Kidney (tissue), 14 donors: ENCODE results near the gene ADARB2. TPM values are rescaled to one million over a fixed set of nuclear protein-coding genes. Genes with fewer than 3 reads are reported as not detected.

ENCODE experiments used
- DNase-seq, 5 donors: peaks; one replicate each; pipeline ENCODE4 v3.0.0-alpha.2; 2013 to 2020
- FAIRE-seq: peaks from 2 replicates; lab custom pipeline; 2012; peaks lifted over from hg19 to GRCh38; lab: Jason Lieb, UNC
- H3K27ac ChIP-seq, 2 donors: one replicate each; pipeline ENCODE4 v1.7.0; 2013; ENCODE audit warnings: low read depth in 2 of 2, low read length in 2 of 2, inconsistent platforms in 1 of 2
- H3K27me3 ChIP-seq: one replicate; pipeline ENCODE4 v1.7.1; 2013; ENCODE audit warnings: low read length, inconsistent platforms; ENCODE audit not compliant: control insufficient read depth, insufficient read depth
- H3K36me3 ChIP-seq, 3 donors: one replicate each; pipeline versions ENCODE4 v1.7.0 to v1.7.1; 2013; ENCODE audit warnings: low read length in 3 of 3, control low read depth in 1 of 3, inconsistent platforms in 1 of 3; ENCODE audit not compliant: insufficient read depth in 3 of 3, control insufficient read depth in 2 of 3
- H3K4me1 ChIP-seq, 3 donors: one replicate each; pipeline versions ENCODE4 v1.7.0 to v1.7.1; 2013; ENCODE audit warnings: low read length in 3 of 3, inconsistent platforms in 1 of 3, low read depth in 1 of 3; ENCODE audit not compliant: control insufficient read depth in 2 of 3, insufficient read depth in 2 of 3
- H3K4me3 ChIP-seq, 3 donors: one replicate each; pipeline versions ENCODE4 v1.7.0 to v1.8.1; 2013; ENCODE audit warnings: low read length in 3 of 3, control low read depth in 1 of 3, inconsistent platforms in 1 of 3
- H3K9ac ChIP-seq, 3 donors: one replicate each; pipeline versions ENCODE4 v1.7.0 to v1.7.1; 2013; ENCODE audit warnings: low read length in 3 of 3, control low read depth in 1 of 3, inconsistent platforms in 1 of 3
- H3K9me3 ChIP-seq, 3 donors: one replicate each; pipeline versions ENCODE4 v1.7.0 to v1.7.1; 2013; ENCODE audit warnings: low read length in 3 of 3, control low read depth in 1 of 3, inconsistent platforms in 1 of 3; ENCODE audit not compliant: control insufficient read depth in 2 of 3, insufficient read depth in 1 of 3
- CTCF ChIP-seq: IDR thresholded peaks from 3 replicates; pipeline ENCODE4 v1.5.1; 2012; ENCODE audit warnings: mild to moderate bottlenecking, moderate library complexity, borderline replicate concordance; ENCODE audit not compliant: insufficient read depth; ENCODE audit errors: extremely low read depth
- intact Hi-C: fragments of 100-400 bp; cut with DNase I; formaldehyde crosslinking; loops from one replicate; pipeline ENCODE4 v1.11.1; 2022
- polyA plus RNA-seq: library from polyadenylated mRNA; stranded (reverse); fragments of 350-450 nt; fragmentation: Illumina TruSeq; extraction: RNeasy Lipid Tissue Mini Kit (QIAGEN cat#74804); gene quantifications from one replicate; pipeline ENCODE4 v1.2.3, GENCODE V29; 2014; ENCODE audit warnings: low read depth, low replicate concordance; ENCODE audit not compliant: insufficient read depth
- total RNA-seq: library from RNA; stranded (reverse); fragmentation: NEBNext Ultra II Directional; extraction: Animal tissue kit (Norgen Biotek cat#: 25700); gene quantifications from one replicate; pipeline ENCODE4 v1.2.1, GENCODE V29; 2021
- donor health status: control.
- donor health status: control.
- donor health status: control.
- donor health status: control.
- donor health status: control.
- donor health status: DM: yes; HTN: yes; CAD: no.
- donor health status: Normal renal cell carcinoma (clear cell type).

The ADARB2 gene
- total and polyA plus RNA-seq, 2 donors from 2014 or later = 1.0 to 1.3 TPM

- intact Hi-C loops = no loop called here
- no peak for TF ChIP-seq CTCF
- Histone ChIP-seq H3K4me3 (no peak overlapping the region), H3K27me3 (no peaks in the 10 kb centered on the region), H3K9ac (no peak overlapping the region), H3K4me1 (no peaks in the 10 kb centered on the region), H3K9me3 (no peaks in the 10 kb centered on the region), H3K36me3 (no peaks in the 10 kb centered on the region), H3K27ac (no peak overlapping the region)
- DNase-seq = no peak
- FAIRE-seq = no peak
Measured at GRCh38 chr10:1411956-1412355, 325.4 kb downstream of the ADARB2 start.

GRCh38 chr10:1411451-1411850 lies 325.9 kb downstream of the ADARB2 start:
- TF ChIP-seq CTCF = no peak
- Histone ChIP-seq H3K27me3 (no peaks in the 10 kb centered on the region), H3K9ac (no peak overlapping the region), H3K4me3 (no peak overlapping the region), H3K4me1 (no peaks in the 10 kb centered on the region), H3K36me3 (no peaks in the 10 kb centered on the region), H3K27ac (no peak overlapping the region), H3K9me3 (no peaks in the 10 kb centered on the region)
- DNase-seq = no peak
- intact Hi-C loops = no loop called here
- no peak for FAIRE-seq

GRCh38 chr10:1410469-1411395 lies 326.6 kb downstream of the ADARB2 start:
- no peak for DNase-seq
- TF ChIP-seq CTCF = no peak
- FAIRE-seq = no peak
- Histone ChIP-seq H3K9ac (no peak overlapping the region), H3K4me3 (no peak overlapping the region), H3K36me3 (no peaks in the 10 kb centered on the region), H3K27me3 (no peaks in the 10 kb centered on the region), H3K27ac (no peak overlapping the region), H3K9me3 (no peaks in the 10 kb centered on the region), H3K4me1 (no peaks in the 10 kb centered on the region)
- intact Hi-C loops = no loop called here
